Skeletal muscle tissue (tissue), 4 donors: ENCODE data around the gene ADK. TPM values are rescaled to one million over a fixed set of nuclear protein-coding genes. Genes with fewer than 3 reads are reported as not detected.

Source experiments
- H3K27ac ChIP-seq: one replicate; pipeline ENCODE4 v1.7.0; 2013; ENCODE audit warnings: mild to moderate bottlenecking, low read depth, low read length, inconsistent platforms
- H3K27me3 ChIP-seq, 3 donors: one replicate each; pipeline ENCODE4 v1.7.0; 2013; ENCODE audit warnings: low read length in 3 of 3; ENCODE audit not compliant: control insufficient read depth in 3 of 3, insufficient read depth in 3 of 3
- H3K36me3 ChIP-seq, 3 donors: one replicate each; pipeline ENCODE4 v1.7.0; 2013; ENCODE audit warnings: low read length in 3 of 3; ENCODE audit not compliant: control insufficient read depth in 3 of 3, insufficient read depth in 3 of 3
- H3K4me1 ChIP-seq, 3 donors: one replicate each; pipeline ENCODE4 v1.7.0; 2013; ENCODE audit warnings: low read length in 3 of 3, mild to moderate bottlenecking in 3 of 3; ENCODE audit not compliant: control insufficient read depth in 3 of 3, insufficient read depth in 3 of 3
- H3K4me3 ChIP-seq, 3 donors: one replicate each; pipeline ENCODE4 v1.7.0; 2013; ENCODE audit warnings: low read length in 3 of 3
- H3K9ac ChIP-seq, 3 donors: one replicate each; pipeline ENCODE4 v1.7.0; 2013; ENCODE audit warnings: low read length in 3 of 3, mild to moderate bottlenecking in 3 of 3, moderate library complexity in 2 of 3, low read depth in 1 of 3
- H3K9me3 ChIP-seq, 3 donors: one replicate each; pipeline ENCODE4 v1.7.0; 2013; ENCODE audit warnings: low read length in 3 of 3; ENCODE audit not compliant: control insufficient read depth in 3 of 3
- total RNA-seq: library from RNA; depleted of rRNA; stranded (reverse); fragments of >200 nt; gene quantifications from one replicate; pipeline ENCODE4 v1.2.3, GENCODE V29; 2014
- donor health status: Osteomylitis.

The ADK gene
- total RNA-seq, 1 donor from 2014 or later: 28.2 TPM

DNA sequence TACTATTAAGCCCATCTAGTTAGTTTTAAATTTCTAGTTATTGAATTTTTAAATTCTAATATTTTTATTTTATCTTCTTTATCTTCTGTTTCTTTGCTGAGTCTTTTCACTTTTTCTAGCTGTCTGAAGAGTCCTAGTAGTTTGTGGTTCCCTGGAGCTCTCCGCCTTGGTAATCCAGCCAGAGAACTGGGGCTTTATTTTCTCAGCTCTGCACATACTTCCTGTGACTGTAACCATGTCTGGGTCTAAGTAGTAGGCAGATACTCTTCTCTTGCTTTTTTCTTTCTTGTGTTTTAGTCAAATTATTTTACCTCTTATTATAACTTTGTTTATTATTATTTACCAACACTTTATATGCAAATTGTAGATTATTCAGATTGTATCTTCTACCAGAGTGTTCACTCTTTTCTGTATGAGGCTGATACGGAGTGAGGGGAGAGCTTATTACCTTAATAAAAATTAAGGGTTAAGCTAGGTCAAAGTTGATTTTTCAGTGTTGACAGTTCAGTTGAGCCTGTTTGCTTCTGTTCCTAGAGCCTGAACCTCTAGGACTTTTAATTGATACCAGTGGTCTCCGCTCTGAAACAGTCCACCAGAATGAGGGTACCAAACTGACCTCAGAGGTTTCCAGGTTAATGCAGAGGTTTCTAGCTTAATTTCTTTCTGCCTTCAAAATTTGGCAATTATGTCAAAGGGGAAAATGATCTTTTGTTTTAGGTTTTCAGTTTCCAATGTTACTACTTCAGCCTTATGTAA is 155.4 kb downstream of the ADK start:
- H3K27me3 ChIP-seq: no peaks in the 10 kb centered on the region
- no peak overlapping the region for H3K27ac ChIP-seq
- H3K4me1 ChIP-seq: no peaks in the 10 kb centered on the region
- H3K4me3 ChIP-seq: no peak overlapping the region
- H3K9ac ChIP-seq: no peak overlapping the region
- no peaks in the 10 kb centered on the region for H3K36me3 ChIP-seq
- H3K9me3 ChIP-seq: no peaks in the 10 kb centered on the region

DNA sequence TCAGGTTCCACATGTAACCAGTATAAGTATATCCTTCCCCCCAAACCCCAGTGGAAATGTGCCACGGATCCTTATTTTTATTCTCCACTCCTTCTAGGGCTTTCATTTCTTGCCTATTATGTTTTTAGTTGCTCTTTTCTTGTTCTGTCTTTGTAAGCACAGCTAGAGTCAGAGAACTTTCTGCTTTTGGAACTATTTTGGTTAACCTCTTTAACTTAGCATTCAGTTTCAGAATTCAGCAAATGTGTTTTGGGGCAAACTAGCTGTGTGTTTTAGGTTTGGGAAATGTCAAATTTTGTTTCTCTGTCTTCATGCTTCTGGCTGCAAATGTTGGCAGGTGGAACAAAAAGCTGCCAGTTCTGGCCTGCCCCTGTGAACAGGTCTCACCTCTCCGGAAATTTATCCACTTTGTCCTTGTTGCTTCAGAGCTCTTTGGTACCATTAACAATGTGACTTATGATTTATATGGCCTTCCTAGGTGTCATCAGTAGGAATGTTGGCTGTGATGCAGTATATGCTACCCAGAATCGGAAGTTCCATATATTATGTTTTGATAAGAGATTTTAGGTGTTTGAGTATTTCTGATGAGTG is 156.1 kb downstream of the ADK start:
- H3K36me3 ChIP-seq: no peaks in the 10 kb centered on the region
- H3K27ac ChIP-seq: no peak overlapping the region
- no peaks in the 10 kb centered on the region for H3K4me1 ChIP-seq
- no peak overlapping the region for H3K4me3 ChIP-seq
- no peak overlapping the region for H3K9ac ChIP-seq
- H3K9me3 ChIP-seq: no peaks in the 10 kb centered on the region
- no peaks in the 10 kb centered on the region for H3K27me3 ChIP-seq

DNA sequence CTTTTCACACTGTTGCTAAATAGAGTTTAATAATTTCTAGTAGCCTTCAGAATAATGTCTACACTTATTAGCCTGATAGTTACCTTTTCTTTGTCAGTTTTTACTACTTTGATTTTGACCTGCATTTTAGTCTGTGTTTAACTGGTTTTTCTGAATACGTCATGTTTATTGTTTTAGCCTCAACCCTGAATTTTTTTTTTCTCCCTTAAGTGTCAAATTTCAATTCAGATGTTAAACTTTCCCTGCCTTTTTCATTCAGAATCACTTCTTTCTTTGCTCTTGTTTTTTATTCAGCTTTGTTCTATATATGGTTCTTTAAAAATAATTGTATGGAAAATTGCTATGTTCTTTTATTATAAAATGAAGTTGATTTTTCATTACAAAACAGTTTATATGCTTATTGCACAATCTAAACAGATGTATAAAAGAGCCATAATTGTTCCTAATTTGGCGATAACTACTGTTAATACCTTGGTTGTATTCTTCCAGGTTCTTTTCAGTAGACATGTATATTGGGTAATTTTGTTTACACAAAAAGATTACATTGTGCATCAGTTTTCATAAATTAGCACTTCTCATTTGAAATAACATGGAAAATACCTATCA is 159.7 kb downstream of the ADK start:
- Histone ChIP-seq H3K36me3 (no peaks in the 10 kb centered on the region), H3K9me3 (no peaks in the 10 kb centered on the region), H3K4me1 (no peaks in the 10 kb centered on the region), H3K4me3 (no peak overlapping the region), H3K9ac (no peak overlapping the region), H3K27me3 (no peaks in the 10 kb centered on the region), H3K27ac (no peak overlapping the region)

DNA sequence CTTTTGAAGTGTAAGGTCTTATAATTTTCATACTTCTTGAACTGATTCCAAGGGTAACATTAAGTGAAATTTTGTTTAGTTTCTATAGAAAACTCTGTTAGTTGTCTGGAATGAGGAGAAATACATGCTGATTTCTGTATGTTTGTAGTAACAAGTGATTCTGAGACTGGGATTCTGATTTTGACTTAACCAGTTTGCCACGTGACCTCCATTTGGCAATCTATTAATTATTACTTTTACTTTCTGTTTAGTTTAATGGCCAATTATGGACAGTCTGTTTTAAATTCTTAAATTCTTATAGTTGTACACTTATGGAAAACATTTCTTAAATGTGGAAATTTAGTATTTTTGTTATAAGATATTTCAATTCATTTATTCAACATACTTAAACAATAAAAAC is 163.1 kb downstream of the ADK start:
- H3K36me3 ChIP-seq: no peaks in the 10 kb centered on the region
- H3K9ac ChIP-seq: no peak overlapping the region
- H3K9me3 ChIP-seq: no peaks in the 10 kb centered on the region
- H3K27me3 ChIP-seq: no peaks in the 10 kb centered on the region
- no peak overlapping the region for H3K27ac ChIP-seq
- H3K4me3 ChIP-seq: peak overlapping the region in 2 of 3 donors; percentile 1 to 57
- no peaks in the 10 kb centered on the region for H3K4me1 ChIP-seq

DNA sequence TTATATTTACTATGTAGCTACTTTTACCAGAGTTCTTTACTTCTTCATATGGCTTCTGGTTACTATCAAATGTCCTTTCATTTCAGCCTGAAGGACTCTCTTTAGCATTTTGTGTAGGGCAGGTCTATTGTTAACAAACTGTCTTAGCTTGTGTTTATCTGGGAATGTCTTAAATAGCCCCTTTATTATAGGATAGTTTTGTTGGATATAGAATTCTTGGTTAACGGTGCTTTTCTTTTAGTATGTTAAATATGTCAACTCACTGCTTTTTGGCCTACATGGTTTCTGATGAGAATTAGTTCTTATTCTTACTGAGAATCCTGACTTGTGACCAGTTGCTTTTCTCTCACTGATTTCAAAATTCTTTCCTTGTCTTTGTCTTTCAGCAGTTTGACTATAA is 169.0 kb downstream of the ADK start:
- Histone ChIP-seq H3K27me3 (no peaks in the 10 kb centered on the region), H3K9me3 (peaks cover 0 to 2% (median 2%) of the 10 kb centered on the region in 3 donors), H3K4me1 (no peaks in the 10 kb centered on the region), H3K9ac (no peak overlapping the region), H3K27ac (no peak overlapping the region), H3K4me3 (no peak overlapping the region), H3K36me3 (no peaks in the 10 kb centered on the region)

DNA sequence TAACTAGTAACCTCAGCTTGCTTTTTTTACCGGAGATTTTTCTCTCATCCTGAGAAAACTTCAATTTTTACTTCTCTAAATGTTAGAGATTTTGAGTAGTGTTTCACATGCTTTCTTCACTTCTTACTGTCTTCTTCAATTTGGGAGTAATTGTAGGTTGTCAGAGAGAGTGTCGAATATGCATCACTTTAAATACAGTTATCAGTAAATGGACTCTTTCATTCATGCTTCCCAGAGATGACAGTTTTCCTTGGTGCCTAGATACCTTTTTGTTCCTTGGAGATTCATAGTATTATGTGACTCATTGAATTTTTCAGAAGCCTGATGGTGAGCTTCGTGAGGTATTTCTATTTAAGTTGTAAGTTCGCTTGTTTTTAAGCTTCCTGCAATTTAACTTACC is 169.7 kb downstream of the ADK start:
- no peaks in the 10 kb centered on the region for H3K4me1 ChIP-seq
- no peak overlapping the region for H3K4me3 ChIP-seq
- H3K36me3 ChIP-seq: no peaks in the 10 kb centered on the region
- H3K27ac ChIP-seq: no peak overlapping the region
- no peak overlapping the region for H3K9ac ChIP-seq
- no peaks in the 10 kb centered on the region for H3K27me3 ChIP-seq
- peaks cover 0 to 2% (median 2%) of the 10 kb centered on the region in 3 donors for H3K9me3 ChIP-seq

DNA sequence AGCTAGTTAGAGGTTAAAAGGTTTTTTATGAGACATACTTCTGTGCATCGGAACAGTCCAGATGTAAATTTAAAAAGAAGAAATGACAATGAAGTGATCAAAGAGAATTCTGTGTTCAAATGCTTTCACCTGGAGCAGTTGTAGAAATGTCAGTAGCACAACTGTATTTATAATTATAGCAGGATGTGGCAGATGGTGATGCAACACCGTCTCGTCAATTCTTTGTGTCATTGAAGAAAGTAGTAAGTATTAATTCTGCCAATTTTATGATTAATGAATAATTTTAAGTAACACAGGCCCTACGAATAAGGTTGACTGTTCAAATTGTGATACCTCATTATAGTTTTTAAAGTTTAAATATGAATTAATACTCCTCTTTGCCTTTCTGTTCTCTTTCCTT is 171.1 kb downstream of the ADK start:
- H3K27me3 ChIP-seq: no peaks in the 10 kb centered on the region
- no peak overlapping the region for H3K9ac ChIP-seq
- H3K36me3 ChIP-seq: no peaks in the 10 kb centered on the region
- no peak overlapping the region for H3K27ac ChIP-seq
- H3K4me1 ChIP-seq: no peaks in the 10 kb centered on the region
- no peak overlapping the region for H3K4me3 ChIP-seq
- H3K9me3 ChIP-seq: peaks cover 0 to 2% (median 2%) of the 10 kb centered on the region in 3 donors

DNA sequence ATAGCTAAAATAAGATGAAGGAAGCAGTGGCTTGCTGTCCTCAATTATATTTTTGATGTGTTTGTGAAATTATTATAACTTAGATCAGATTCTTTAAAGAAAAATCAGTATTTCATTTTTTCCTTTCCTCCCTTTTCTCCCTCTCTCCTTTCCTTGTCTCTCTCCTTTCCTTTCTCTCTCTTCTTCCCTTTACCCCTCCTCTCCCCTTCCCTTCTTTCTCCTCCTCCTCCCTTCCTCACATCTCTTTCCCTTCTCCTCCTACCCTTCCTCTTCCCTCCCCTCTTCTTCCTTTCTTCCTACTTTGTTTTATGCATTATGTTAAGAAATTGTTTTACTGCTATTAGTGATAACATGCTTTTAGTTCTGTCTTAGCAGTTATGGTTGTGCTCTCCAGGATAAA is 171.5 kb downstream of the ADK start:
- H3K27me3 ChIP-seq: no peaks in the 10 kb centered on the region
- H3K9ac ChIP-seq: no peak overlapping the region
- H3K4me3 ChIP-seq: no peak overlapping the region
- H3K4me1 ChIP-seq: no peaks in the 10 kb centered on the region
- H3K9me3 ChIP-seq: peaks cover 0 to 2% (median 2%) of the 10 kb centered on the region in 3 donors
- no peaks in the 10 kb centered on the region for H3K36me3 ChIP-seq
- H3K27ac ChIP-seq: no peak overlapping the region

DNA sequence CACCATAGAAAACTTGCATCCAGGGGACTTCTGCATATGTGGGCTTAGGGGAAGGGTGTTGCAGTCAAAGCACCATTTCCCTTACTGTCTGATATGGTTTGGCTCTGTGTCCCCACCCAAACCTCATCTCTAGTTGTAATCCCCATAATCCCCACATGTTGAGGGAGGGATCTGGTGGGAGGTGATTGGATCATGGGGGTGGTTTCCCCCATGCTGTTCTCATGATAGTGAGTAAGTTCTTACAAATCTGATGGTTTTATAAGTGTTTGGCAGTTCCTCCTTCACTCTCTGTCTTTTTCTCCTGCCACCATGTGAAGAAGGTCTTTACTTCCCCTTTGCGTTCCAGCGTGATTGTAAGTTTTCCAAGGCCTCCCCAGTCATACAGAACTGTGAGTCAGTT is 177.4 kb downstream of the ADK start:
- Histone ChIP-seq H3K9me3 (no peaks in the 10 kb centered on the region), H3K9ac (no peak overlapping the region), H3K36me3 (no peaks in the 10 kb centered on the region), H3K4me3 (no peak overlapping the region), H3K27me3 (no peaks in the 10 kb centered on the region), H3K27ac (no peak overlapping the region), H3K4me1 (no peaks in the 10 kb centered on the region)

DNA sequence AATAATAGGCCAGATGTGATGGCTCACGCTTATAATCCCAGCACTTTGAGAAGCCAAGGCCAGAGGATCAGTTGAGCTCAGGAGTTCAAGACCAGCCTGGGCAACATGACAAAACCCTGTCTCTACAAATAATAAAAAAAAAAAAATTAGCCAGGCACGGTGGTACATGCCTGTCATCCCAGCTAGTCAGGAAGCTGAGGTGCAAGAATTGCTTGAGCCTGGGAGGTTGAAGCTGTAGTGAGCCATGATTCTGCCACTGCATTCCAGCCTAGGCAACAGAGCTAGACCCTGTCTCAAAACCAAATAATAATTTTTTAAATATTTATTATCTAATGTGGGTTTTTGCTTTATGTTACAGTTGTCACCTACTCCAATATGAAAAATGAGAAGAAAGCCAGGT is 178.9 kb downstream of the ADK start:
- no peaks in the 10 kb centered on the region for H3K36me3 ChIP-seq
- H3K9me3 ChIP-seq: no peaks in the 10 kb centered on the region
- no peaks in the 10 kb centered on the region for H3K27me3 ChIP-seq
- H3K4me1 ChIP-seq: no peaks in the 10 kb centered on the region
- no peak overlapping the region for H3K9ac ChIP-seq
- H3K4me3 ChIP-seq: no peak overlapping the region
- H3K27ac ChIP-seq: no peak overlapping the region
